HCT116 (cell line): ENCODE measurements around the gene RC3H2. TPM values are rescaled to one million over a fixed set of nuclear protein-coding genes. Genes with fewer than 3 reads are reported as not detected.

Experiments
- ATAC-seq: fragments of 200-7000 bp; cut with Tn5 transposase; 2 replicates; pipeline ENCODE4 v1.9.1; 2020; ENCODE audit warnings: mild to moderate bottlenecking, moderate library complexity
- BruUV-seq: library from RNA; stranded (reverse); fragments of 400-500 nt; replicated peaks from 2 replicates; lab custom pipeline; 2021; lab: Mats Ljungman, UMichigan
- CTCF ChIA-PET: fragments of 300-600 bp; sonication (Branson Sonifier 250); formaldehyde crosslinking; loops from one replicate; lab custom pipeline; 2021; ENCODE audit warnings: antibody characterized with exemption; lab: Charles Lee
- POLR2A ChIA-PET: fragments of 300-600, 350-600 bp; sonication (Branson Sonifier 250); formaldehyde crosslinking; loops from one replicate; lab custom pipeline; 2021; ENCODE audit warnings: antibody characterized with exemption; lab: Charles Lee
- RAD21 ChIA-PET, 2 experiments: fragments of 300-600 bp; sonication (Branson Sonifier 250); formaldehyde crosslinking; loops; one replicate each; lab custom pipeline; 2023; ENCODE audit warnings: low total read pairs in 2 of 2; ENCODE audit not compliant: uncharacterized antibody in 2 of 2, unreplicated experiment in 2 of 2, low non-redundant PET in 1 of 2; lab: Charles Lee
- DNase-seq: peaks from one replicate; pipeline ENCODE4 v3.0.0-alpha.2; 2010; ENCODE audit warnings: low read depth, low spot score
- H2AFZ ChIP-seq: fragments of 200-600 bp; shearing (Covaris generic), sonication (generic); 2 replicates; pipeline ENCODE4 v1.6.1; 2017; ENCODE audit warnings: low read depth, mixed run types, mixed read lengths, antibody characterized with exemption, low read length; ENCODE audit not compliant: poor library complexity, severe bottlenecking
- H3K27ac ChIP-seq: 2 replicates; pipeline ENCODE4 v1.5.1; 2012; ENCODE audit warnings: low read depth, low read length
- H3K27me3 ChIP-seq: fragments of 200-600 bp; sonication (generic); 2 replicates; pipeline ENCODE4 v1.6.1; 2016; ENCODE audit warnings: mixed run types, low read length, mixed read lengths; ENCODE audit not compliant: insufficient read depth
- H3K36me3 ChIP-seq, 2 experiments: fragments of 200-500 bp in 1 of 2; fragments of 200-600 bp in 1 of 2; sonication (Bioruptor generic) in 1 of 2; sonication (generic) in 1 of 2; 2 replicates each; pipeline versions ENCODE4 v1.5.1 to v1.6.1; 2014 to 2016; ENCODE audit warnings: low read length in 2 of 2, inconsistent platforms in 1 of 2, mixed read lengths in 1 of 2, mixed run types in 1 of 2; ENCODE audit not compliant: insufficient read depth in 2 of 2, control insufficient read depth in 1 of 2
- H3K4me1 ChIP-seq, 2 experiments: fragments of 200-600 bp in 1 of 2; sonication (generic) in 1 of 2; 2 replicates each; pipeline versions ENCODE4 v1.5.1 to v1.6.1; 2012 to 2017; ENCODE audit warnings: low read length in 2 of 2, inconsistent platforms in 1 of 2, mild to moderate bottlenecking in 1 of 2, mixed read lengths in 1 of 2, mixed run types in 1 of 2, moderate library complexity in 1 of 2; ENCODE audit not compliant: insufficient read depth in 2 of 2, control insufficient read depth in 1 of 2
- H3K4me2 ChIP-seq: fragments of 200-600 bp; sonication (generic); 2 replicates; pipeline ENCODE4 v1.6.1; 2017; ENCODE audit warnings: mixed run types, low read length, mixed read lengths
- H3K4me3 ChIP-seq, 2 experiments: fragments of 200-600 bp in 1 of 2; sonication (generic) in 1 of 2; replicated peaks in 1 of 2; 2 replicates each; pipeline ENCODE4 v1.5.1; 2011 to 2016; ENCODE audit warnings: low read length in 2 of 2, control low read depth in 1 of 2, low read depth in 1 of 2, mild to moderate bottlenecking in 1 of 2, mixed read lengths in 1 of 2, mixed run types in 1 of 2
- H3K79me2 ChIP-seq: fragments of 200-600 bp; sonication (generic); 2 replicates; pipeline ENCODE4 v1.6.1; 2017; ENCODE audit warnings: mild to moderate bottlenecking, mixed run types, low read length, moderate library complexity, mixed read lengths; ENCODE audit not compliant: insufficient read depth
- H3K9ac ChIP-seq: fragments of 200-600 bp; sonication (generic); 2 replicates; pipeline ENCODE4 v1.6.1; 2016; ENCODE audit warnings: low read length, mixed read lengths
- H3K9me2 ChIP-seq: fragments of 200-600 bp; sonication (generic), shearing (Covaris generic); 2 replicates; pipeline ENCODE4 v1.6.1; 2017; ENCODE audit warnings: mixed run types, mild to moderate bottlenecking, moderate library complexity; ENCODE audit not compliant: insufficient read depth
- H3K9me3 ChIP-seq, 2 experiments: fragments of 200-500 bp in 1 of 2; fragments of 200-600 bp in 1 of 2; sonication (Bioruptor generic) in 1 of 2; sonication (generic) in 1 of 2; 2 replicates each; pipeline ENCODE4 v1.6.1; 2014 to 2017; ENCODE audit warnings: low read length in 2 of 2, mixed read lengths in 2 of 2, inconsistent platforms in 1 of 2, low read depth in 1 of 2, mild to moderate bottlenecking in 1 of 2, mixed run types in 1 of 2, moderate library complexity in 1 of 2; ENCODE audit not compliant: control insufficient read depth in 1 of 2, insufficient read depth in 1 of 2
- H4K20me1 ChIP-seq: fragments of 200-600 bp; sonication (generic), shearing (Covaris generic); 2 replicates; pipeline ENCODE4 v1.6.1; 2017; ENCODE audit warnings: mixed run types, mild to moderate bottlenecking, moderate library complexity; ENCODE audit not compliant: insufficient read depth
- ATF3 ChIP-seq: IDR thresholded peaks from 2 replicates; pipeline ENCODE4 v1.6.1; 2012
- CBX3 ChIP-seq: IDR thresholded peaks from 2 replicates; pipeline ENCODE4 v1.6.1; 2012; ENCODE audit warnings: low read depth
- CTCF ChIP-seq, 3 experiments: fragments of 200-600 bp in 1 of 3; sonication (generic) in 1 of 3; IDR thresholded peaks in 2 of 3; conservative IDR thresholded peaks in 1 of 3; 2 replicates each; pipeline ENCODE4 v1.5.1; 2012 to 2017; ENCODE audit warnings: low read depth in 2 of 3, low read length in 2 of 3, antibody characterized with exemption in 1 of 3, borderline replicate concordance in 1 of 3, control low read depth in 1 of 3, mild to moderate bottlenecking in 1 of 3, mixed read lengths in 1 of 3, mixed run types in 1 of 3, moderate library complexity in 1 of 3; ENCODE audit not compliant: insufficient read depth in 1 of 3
- EGR1 ChIP-seq: IDR thresholded peaks from 2 replicates; pipeline ENCODE4 v1.6.1; 2012; ENCODE audit warnings: low read depth
- EZH2 ChIP-seq: fragments of 200-600 bp; sonication (generic); IDR thresholded peaks from 2 replicates; pipeline ENCODE4 v1.6.1; 2017; ENCODE audit warnings: antibody characterized with exemption, mixed run types
- EZH2phosphoT487 ChIP-seq: fragments of 200-600 bp; IDR thresholded peaks from 2 replicates; pipeline ENCODE4 v1.6.1; 2018; ENCODE audit warnings: antibody characterized with exemption, borderline replicate concordance
- MAX ChIP-seq: IDR thresholded peaks from 2 replicates; pipeline ENCODE4 v1.6.1; 2012
- POLR2A ChIP-seq: IDR thresholded peaks from 2 replicates; pipeline ENCODE4 v1.7.0; 2011; ENCODE audit warnings: borderline replicate concordance; ENCODE audit not compliant: insufficient read depth, insufficient read length; ENCODE audit errors: extremely low read depth
- POLR2AphosphoS5 ChIP-seq: IDR thresholded peaks from 2 replicates; pipeline ENCODE4 v1.6.1; 2011; ENCODE audit warnings: mild to moderate bottlenecking, low read depth, low read length, moderate library complexity
- TCF7L2 ChIP-seq: IDR thresholded peaks from 2 replicates; pipeline ENCODE4 v1.7.0; 2011; ENCODE audit warnings: borderline replicate concordance, inconsistent platforms; ENCODE audit not compliant: insufficient read depth, insufficient read length; ENCODE audit errors: extremely low read depth
- ZBTB33 ChIP-seq: IDR thresholded peaks from 2 replicates; pipeline ENCODE4 v1.6.1; 2011; ENCODE audit warnings: mild to moderate bottlenecking, low read length, moderate library complexity; ENCODE audit not compliant: insufficient replicate concordance; ENCODE audit errors: extremely low read depth
- intact Hi-C: fragments of 100-400 bp; cut with micrococcal nuclease; formaldehyde crosslinking; loops from 2 replicates; pipeline ENCODE4 v1.10.0; 2022
- total RNA-seq: library from RNA; stranded (reverse); gene quantifications from one replicate; pipeline ENCODE4 v1.2.1, GENCODE V29; 2021; ENCODE audit not compliant: unreplicated experiment

RC3H2 gene
- total RNA-seq, 1 experiment from 2014 or later = 53.8 TPM

GRCh38 chr9:122806661-122807060 is 98.5 kb downstream of the RC3H2 start:
- H3K9me3 ChIP-seq = peaks cover 0 to 3% of the 10 kb centered on the region in 2 experiments; a peak in 1 of 4 replicates
- H4K20me1 ChIP-seq = no peaks in the 10 kb centered on the region
- H3K79me2 ChIP-seq = no peaks in the 10 kb centered on the region
- no peak for TF ChIP-seq EZH2
- TF ChIP-seq, all 23 proteins: peak for 0
- no peaks in the 10 kb centered on the region for H3K36me3 ChIP-seq
- ChIA-PET RAD21 (no interaction called here), POLR2A (no interaction called here), CTCF (interaction anchor here (0.9 kb wide), 1 partner anchor 342 kb away, joined by 3 read pairs; no protein-coding TSS in a partner anchor)
- H3K9ac ChIP-seq = no peak overlapping the region
- intact Hi-C loops = no loop called here
- no peak overlapping the region for H3K4me3 ChIP-seq
- H3K27me3 ChIP-seq = no peaks in the 10 kb centered on the region
- no TSS peak for BruUV-seq
- DNase-seq = no peak
- ATAC-seq = no peak
- H3K4me2 ChIP-seq = no peak overlapping the region
- no peaks in the 10 kb centered on the region for H3K4me1 ChIP-seq
- H2AFZ ChIP-seq = no peak overlapping the region
- H3K9me2 ChIP-seq = no peaks in the 10 kb centered on the region
- H3K27ac ChIP-seq = no peak overlapping the region

- RAD21 ChIA-PET = no interaction called here
- H3K27ac ChIP-seq = no peak within 1 kb of the TSS
- no peak for TF ChIP-seq EZH2phosphoT487
- TF ChIP-seq TCF7L2 = no peak
- no peak for TF ChIP-seq EZH2
- no peak for TF ChIP-seq MAX
- TF ChIP-seq POLR2AphosphoS5 = no peak
- TF ChIP-seq ZBTB33 = no peak
- no peak for TF ChIP-seq CBX3
- TF ChIP-seq EGR1 = no peak
- no peak for TF ChIP-seq CTCF (IDR thresholded peaks at IDR 0.05 in 2 of 3, conservative IDR thresholded peaks at IDR 0.05 in 1 of 3; ENCODE audit: borderline replicate concordance in 1 of 3, insufficient read depth in 1 of 3, low read depth in 2 of 3, low read length in 2 of 3)
- no peak for TF ChIP-seq POLR2A
- no peak for TF ChIP-seq ATF3
Measured at GRCh38 chr9:122800066-122801060, 104.8 kb downstream of the RC3H2 start, which contains the start of gene OR1K1. Gene OR1K1, plus strand, starts transcription at chr9:122800123. Its CDS starts 0 bp downstream, at chr9:122800123.

More at GRCh38 chr9:122800066-122801060, 104.8 kb downstream of the RC3H2 start, which contains the start of gene OR1K1:
- ChIA-PET CTCF (no interaction called here), POLR2A (no interaction called here)
- Histone ChIP-seq H3K9me2 (no peaks in the 10 kb centered on the region), H2AFZ (no peak within 1 kb of the TSS), H3K9me3 (no peaks in the 10 kb centered on the region), H4K20me1 (no peaks in the 10 kb centered on the region), H3K9ac (no peak within 1 kb of the TSS), H3K4me1 (peaks cover 0 to 3% of the 10 kb centered on the region in 2 experiments; a peak in 1 of 4 replicates), H3K79me2 (no peaks in the 10 kb centered on the region), H3K4me2 (no peak within 1 kb of the TSS), H3K27me3 (no peaks in the 10 kb centered on the region), H3K36me3 (no peaks in the 10 kb centered on the region), H3K4me3 (no peak within 1 kb of the TSS)
- intact Hi-C loops = no loop called here
- no peak for ATAC-seq
- DNase-seq = no peak
- BruUV-seq = no TSS peak
